Upper lobe of right lung (tissue), 1 donor: ENCODE measurements around the gene PIGU. TPM values are rescaled to one million over a fixed set of nuclear protein-coding genes. Genes with fewer than 3 reads are reported as not detected.
"Not testable (repeated sequence)": the region's sequence is repeated elsewhere in the genome, so short reads cannot be mapped to it uniquely, and the experiment has no call there.

Experiments
- ATAC-seq: fragments of 200-7000 bp; cut with Tn5 transposase; one replicate; pipeline ENCODE4 v1.9.1; 2020; ENCODE audit warnings: mild to moderate bottlenecking, moderate library complexity
- DNase-seq: peaks from one replicate; pipeline ENCODE4 v3.0.0-alpha.2; 2020
- H3K27ac ChIP-seq: fragments of 200-600 bp; one replicate; pipeline ENCODE4 v1.8.0; 2022
- H3K27me3 ChIP-seq: fragments of 200-600 bp; one replicate; pipeline ENCODE4 v1.8.0; 2022; ENCODE audit warnings: mild to moderate bottlenecking
- H3K36me3 ChIP-seq: fragments of 200-600 bp; one replicate; pipeline ENCODE4 v1.8.0; 2022
- H3K4me1 ChIP-seq: fragments of 200-600 bp; one replicate; pipeline ENCODE4 v1.8.0; 2022
- H3K4me3 ChIP-seq: fragments of 200-600 bp; one replicate; pipeline ENCODE4 v1.8.0; 2022; ENCODE audit warnings: mild to moderate bottlenecking
- H3K9me3 ChIP-seq: fragments of 200-600 bp; one replicate; pipeline ENCODE4 v1.8.0; 2022
- CTCF ChIP-seq: fragments of 200-600 bp; IDR thresholded peaks from one replicate; pipeline ENCODE4 v1.8.0; 2022; ENCODE audit warnings: antibody characterized with exemption
- intact Hi-C: fragments of 100-400 bp; cut with DNase I; formaldehyde crosslinking; loops from one replicate; pipeline ENCODE4 v1.11.0; 2022
- total RNA-seq: library from RNA; stranded (reverse); fragmentation: NEBNext Ultra II Directional; extraction: Animal tissue kit (Norgen Biotek cat#: 25700); gene quantifications from one replicate; pipeline ENCODE4 v1.2.1, GENCODE V29; 2021
- donor health status: DM: no; HTN: yes; CAD: no; lungs with severe emphysema.

PIGU gene
- total RNA-seq, 1 donor from 2014 or later: 13.2 TPM

- no peak for ATAC-seq
- H3K9me3 ChIP-seq: no peaks in the 10 kb centered on the region
- no peak for TF ChIP-seq CTCF
- no peak for DNase-seq
- peaks cover 40% of the 10 kb centered on the region for H3K4me1 ChIP-seq
- H3K4me3 ChIP-seq: no peak overlapping the region
- H3K36me3 ChIP-seq: peaks cover 54% of the 10 kb centered on the region
- H3K27me3 ChIP-seq: no peaks in the 10 kb centered on the region
- intact Hi-C loops: no loop called here
- H3K27ac ChIP-seq: peak overlapping the region; percentile 49
Measured at GRCh38 chr20:34526466-34526865, 150.4 kb downstream of the PIGU start.

- H3K4me1 ChIP-seq: peaks cover 40% of the 10 kb centered on the region
- intact Hi-C loops: no loop called here
Measured at GRCh38 chr20:34525709-34526416, 151.0 kb downstream of the PIGU start.

GRCh38 chr20:34525342-34525708 lies 151.6 kb downstream of the PIGU start:
- H3K27me3 ChIP-seq: no peaks in the 10 kb centered on the region
- no peak for TF ChIP-seq CTCF
- peaks cover 40% of the 10 kb centered on the region for H3K4me1 ChIP-seq
- H3K4me3 ChIP-seq: no peak overlapping the region
- no peaks in the 10 kb centered on the region for H3K9me3 ChIP-seq
- peak overlapping the region; percentile 49 for H3K27ac ChIP-seq
- DNase-seq (no peak), ATAC-seq (no peak)
- intact Hi-C loops: no loop called here
- H3K36me3 ChIP-seq: peaks cover 52% of the 10 kb centered on the region

More at GRCh38 chr20:34525709-34526416, 151.0 kb downstream of the PIGU start:
- DNase-seq (peak; percentile 80), ATAC-seq (peak; percentile 85)
- Histone ChIP-seq H3K4me3 (no peak overlapping the region), H3K27me3 (no peaks in the 10 kb centered on the region), H3K9me3 (no peaks in the 10 kb centered on the region), H3K36me3 (peaks cover 52% of the 10 kb centered on the region), H3K27ac (peak overlapping the region; percentile 49)
- no peak for TF ChIP-seq CTCF

GRCh38 chr20:34524426-34524825 lies 152.5 kb downstream of the PIGU start:
- H3K27me3 ChIP-seq: no peaks in the 10 kb centered on the region
- intact Hi-C loops: no loop called here
- no peak overlapping the region for H3K4me3 ChIP-seq
- no peak for ATAC-seq
- H3K9me3 ChIP-seq: no peaks in the 10 kb centered on the region
- peaks cover 33% of the 10 kb centered on the region for H3K4me1 ChIP-seq
- TF ChIP-seq CTCF: no peak
- H3K36me3 ChIP-seq: peaks cover 51% of the 10 kb centered on the region
- no peak overlapping the region for H3K27ac ChIP-seq
- DNase-seq: no peak

- intact Hi-C loops: no loop called here
- ATAC-seq (peak; percentile 66), DNase-seq (no peak)
- Histone ChIP-seq H3K36me3 (peaks cover 44% of the 10 kb centered on the region), H3K9me3 (no peaks in the 10 kb centered on the region), H3K4me1 (peaks cover 29% of the 10 kb centered on the region), H3K4me3 (no peak overlapping the region), H3K27ac (no peak overlapping the region), H3K27me3 (no peaks in the 10 kb centered on the region)
- TF ChIP-seq CTCF: peak; percentile 46
Measured at GRCh38 chr20:34522969-34523871, 153.7 kb downstream of the PIGU start.

- Histone ChIP-seq H3K4me1 (peaks cover 13% of the 10 kb centered on the region), H3K36me3 (peaks cover 26% of the 10 kb centered on the region)
- H3K27me3 ChIP-seq, H3K27ac ChIP-seq, H3K4me3 ChIP-seq, ATAC-seq, H3K9me3 ChIP-seq, intact Hi-C loops, DNase-seq: not testable (repeated sequence)
Measured at GRCh38 chr20:34519841-34520240, 157.1 kb downstream of the PIGU start.

GRCh38 chr20:34518863-34519262 lies 158.0 kb downstream of the PIGU start:
- H3K9me3 ChIP-seq, H3K4me3 ChIP-seq, intact Hi-C loops, DNase-seq, H3K27me3 ChIP-seq, H3K27ac ChIP-seq, ATAC-seq: not testable (repeated sequence)
- Histone ChIP-seq H3K36me3 (peaks cover 26% of the 10 kb centered on the region), H3K4me1 (peaks cover 15% of the 10 kb centered on the region)
